ENCODE results near the gene TCAIM.
A peak's percentile ranks its signal among the peaks of the same experiment; 100 is the strongest.
"Not testable (repeated sequence)": the region's sequence is repeated elsewhere in the genome, so short reads cannot be mapped to it uniquely, and the experiment has no call there.

TCAIM gene

DNA sequence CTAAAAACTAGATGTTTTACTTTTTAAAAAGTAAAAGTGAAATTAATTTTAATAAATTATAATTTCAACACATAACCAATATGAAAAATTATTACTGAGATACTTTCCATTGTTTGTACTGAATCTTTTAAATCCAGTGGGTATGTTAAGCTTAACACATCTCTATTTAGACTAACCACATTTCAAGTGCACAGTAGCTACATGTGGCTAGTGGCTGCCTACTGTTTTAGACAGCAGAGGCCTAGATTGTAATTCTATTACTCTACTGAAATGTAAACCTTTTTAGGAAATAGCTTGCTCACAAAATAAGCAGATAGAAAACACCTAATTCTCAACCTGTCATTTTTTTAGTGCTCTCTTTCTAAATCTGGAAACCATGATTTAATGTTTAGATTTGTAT, 4.9 kb downstream of the TCAIM start:
- DNase-seq (ENCODE audit: low spot score): no peak

DNA sequence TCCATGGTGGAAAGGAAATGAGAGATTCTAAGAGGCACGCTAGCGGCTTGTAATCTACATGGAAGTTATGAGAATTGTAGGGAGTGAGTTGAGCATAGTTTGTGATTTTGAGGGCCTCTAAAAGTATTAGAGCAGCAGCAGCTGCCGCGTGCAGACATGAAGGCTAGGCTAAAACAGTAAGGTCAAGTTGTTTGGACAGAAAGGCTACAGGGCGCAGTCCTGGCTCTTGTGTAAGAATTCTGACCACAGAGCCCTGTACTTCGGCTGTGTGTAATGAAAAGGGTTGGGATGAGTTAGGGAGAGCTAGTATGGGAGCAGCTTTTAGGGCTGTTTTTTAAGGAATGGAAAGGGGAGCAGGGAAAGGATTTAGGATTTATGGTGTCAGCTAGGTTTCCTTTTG, 8.0 kb downstream of the TCAIM start:
- not testable (repeated sequence) for DNase-seq (ENCODE audit: low spot score)

DNA sequence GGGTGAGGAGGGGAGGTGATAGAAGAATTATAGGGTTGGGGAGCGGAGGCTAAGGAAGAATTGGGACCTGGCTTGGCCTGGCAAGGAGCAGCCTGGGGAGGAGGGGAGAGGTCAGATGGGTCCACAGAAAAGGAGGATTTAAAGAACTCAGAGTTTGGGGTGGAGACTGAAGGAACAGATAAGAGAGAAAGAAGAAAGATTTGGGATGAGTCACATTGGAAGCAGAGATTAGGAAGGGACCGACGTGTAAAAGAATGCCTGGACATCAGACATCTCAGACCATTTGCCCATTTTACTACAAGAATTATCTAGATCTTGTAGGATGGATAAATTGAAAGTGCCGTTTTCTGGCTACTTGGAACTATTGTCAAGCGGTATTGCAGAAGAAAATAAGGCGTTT, 10.4 kb downstream of the TCAIM start:
- no peak for DNase-seq (ENCODE audit: low spot score)

DNA sequence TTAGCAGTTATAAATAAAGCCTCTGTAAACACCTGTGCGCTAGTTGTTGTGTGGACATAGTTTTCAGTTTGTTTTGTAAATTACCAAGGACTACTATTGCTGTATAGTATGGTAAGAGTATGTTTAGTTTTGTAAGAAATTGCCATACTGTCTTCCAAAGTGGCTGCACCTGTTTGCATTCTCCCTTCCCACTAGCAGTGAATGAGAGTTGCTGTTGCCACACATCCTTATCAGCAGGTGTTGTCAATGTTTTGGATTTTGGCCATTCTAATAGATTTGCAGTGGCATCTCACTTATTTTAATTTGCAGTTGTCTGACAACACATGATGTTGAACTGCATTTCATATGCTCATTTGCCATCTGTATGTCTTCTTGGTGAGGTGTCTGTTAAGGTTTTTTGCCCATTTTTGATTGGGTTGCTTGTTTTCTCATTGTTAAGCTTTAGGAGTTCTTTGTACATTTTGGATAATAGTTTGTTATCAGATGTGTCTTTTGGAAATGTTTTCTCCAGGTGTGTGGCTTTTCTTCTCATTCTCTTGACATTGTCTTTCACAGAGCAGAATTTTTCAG, 14.9 kb downstream of the TCAIM start:
- DNase-seq (ENCODE audit: low spot score): no peak

DNA sequence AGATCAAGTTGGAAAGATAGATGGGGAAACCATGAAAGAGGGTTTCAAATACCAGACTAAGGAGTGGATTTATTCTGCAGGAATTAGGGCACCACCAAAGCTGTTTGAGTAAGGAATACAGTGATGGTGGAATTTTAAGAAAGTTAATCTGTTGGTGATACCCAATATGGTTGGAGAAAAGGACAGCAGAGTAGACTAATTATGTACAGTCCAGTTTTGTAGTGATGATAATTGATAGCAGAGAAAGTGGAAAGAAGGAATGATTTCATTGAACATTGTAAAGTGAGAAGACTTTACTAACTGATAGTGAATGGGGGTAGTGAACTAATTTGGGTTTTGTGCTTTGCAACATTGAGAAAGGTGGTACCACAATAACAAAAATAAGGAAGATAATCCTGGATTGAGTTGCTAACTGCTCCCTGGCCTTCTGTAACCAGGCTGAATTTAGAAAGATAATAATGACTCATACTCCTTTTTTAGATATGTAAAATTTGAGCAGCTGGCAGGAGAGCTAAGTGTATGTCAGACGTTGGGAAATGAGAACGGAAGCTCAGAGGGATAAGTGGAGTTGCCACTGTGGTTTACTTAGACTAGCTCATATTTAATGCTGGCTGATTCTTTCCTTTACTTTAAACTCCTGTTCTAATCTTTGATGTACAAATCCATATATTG, 16.9 kb downstream of the TCAIM start:
- DNase-seq (ENCODE audit: low spot score): no peak

DNA sequence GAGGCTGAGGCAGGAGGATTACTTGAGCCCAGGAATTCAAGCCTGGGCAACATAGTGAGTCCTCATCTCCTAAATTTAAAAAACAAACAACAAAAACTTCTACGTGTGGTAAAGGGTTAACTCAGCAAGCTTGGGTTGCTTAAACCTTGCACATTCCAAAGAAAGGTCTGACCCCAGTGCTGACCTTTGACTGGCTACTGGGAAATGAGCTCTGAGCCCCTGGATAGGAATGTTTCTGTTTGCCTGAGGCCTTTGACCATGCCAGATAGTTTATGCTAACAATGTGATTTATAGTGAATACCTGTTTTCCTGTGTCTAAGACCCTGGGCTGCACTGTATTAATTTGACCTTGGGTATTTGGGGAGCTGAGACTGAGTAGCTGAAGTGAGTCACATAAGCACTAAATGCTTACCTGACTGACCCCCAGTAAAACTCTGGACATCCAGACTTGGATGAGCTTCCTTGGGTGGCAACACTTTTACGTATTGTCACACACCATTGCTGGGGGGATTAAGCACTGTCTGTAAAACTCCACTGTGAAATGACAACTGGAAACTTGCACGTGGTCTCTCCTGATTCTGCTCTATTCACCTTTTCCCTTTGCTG, 20.7 kb downstream of the TCAIM start:
- DNase-seq (ENCODE audit: low spot score): peak; percentile 65

GRCh38 chr3:44363591-44363990, 25.0 kb downstream of the TCAIM start:
- peak; percentile 34 for DNase-seq (ENCODE audit: low spot score)

GRCh38 chr3:44365952-44366351, 27.4 kb downstream of the TCAIM start:
- no peak for DNase-seq (ENCODE audit: low spot score)

GRCh38 chr3:44375450-44375849, 36.9 kb downstream of the TCAIM start:
- no peak for DNase-seq (ENCODE audit: low spot score)

DNA sequence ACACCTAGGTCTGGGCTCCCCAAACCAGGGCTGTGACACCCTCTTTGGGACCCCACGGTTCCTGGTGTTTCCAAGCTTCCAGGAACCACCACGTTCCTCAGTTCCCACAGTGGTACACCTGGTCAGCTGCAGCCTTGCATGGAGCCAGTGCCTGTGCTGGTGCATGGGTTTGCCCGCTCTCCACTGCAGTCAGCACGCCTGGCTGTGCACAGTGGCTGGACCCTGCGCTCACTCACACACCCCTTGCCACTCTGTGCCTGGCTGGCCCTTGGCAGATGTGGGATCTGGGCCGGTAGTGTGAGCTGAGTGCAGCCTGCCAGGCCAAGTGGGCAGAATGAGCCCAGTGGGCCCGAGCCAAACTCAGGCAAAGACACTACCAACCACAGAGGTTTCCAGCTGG, 48.8 kb downstream of the TCAIM start:
- no peak for DNase-seq (ENCODE audit: low spot score)

GRCh38 chr3:44392489-44392888, 53.9 kb downstream of the TCAIM start:
- DNase-seq (ENCODE audit: low spot score): no peak

DNA sequence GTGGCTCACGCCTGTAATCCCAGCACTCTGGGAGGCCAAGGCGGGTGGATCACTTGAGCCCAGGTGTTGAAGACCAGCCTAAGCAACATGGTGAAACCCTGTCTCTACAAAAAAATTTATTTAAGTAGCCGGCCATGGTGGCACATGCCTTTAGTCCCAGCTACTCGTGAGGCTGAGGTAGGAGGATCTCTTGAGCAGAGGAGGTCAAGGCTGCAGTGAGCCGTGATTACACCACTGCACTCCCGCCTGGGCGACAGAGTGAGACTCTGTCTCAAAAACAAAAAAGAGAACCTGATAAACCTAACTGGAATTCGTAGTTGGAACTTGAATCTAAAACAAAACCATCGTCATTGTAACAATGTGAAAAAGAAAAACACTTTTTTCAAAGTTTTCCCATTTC, 57.1 kb downstream of the TCAIM start:
- no peak for DNase-seq (ENCODE audit: low spot score)

DNA sequence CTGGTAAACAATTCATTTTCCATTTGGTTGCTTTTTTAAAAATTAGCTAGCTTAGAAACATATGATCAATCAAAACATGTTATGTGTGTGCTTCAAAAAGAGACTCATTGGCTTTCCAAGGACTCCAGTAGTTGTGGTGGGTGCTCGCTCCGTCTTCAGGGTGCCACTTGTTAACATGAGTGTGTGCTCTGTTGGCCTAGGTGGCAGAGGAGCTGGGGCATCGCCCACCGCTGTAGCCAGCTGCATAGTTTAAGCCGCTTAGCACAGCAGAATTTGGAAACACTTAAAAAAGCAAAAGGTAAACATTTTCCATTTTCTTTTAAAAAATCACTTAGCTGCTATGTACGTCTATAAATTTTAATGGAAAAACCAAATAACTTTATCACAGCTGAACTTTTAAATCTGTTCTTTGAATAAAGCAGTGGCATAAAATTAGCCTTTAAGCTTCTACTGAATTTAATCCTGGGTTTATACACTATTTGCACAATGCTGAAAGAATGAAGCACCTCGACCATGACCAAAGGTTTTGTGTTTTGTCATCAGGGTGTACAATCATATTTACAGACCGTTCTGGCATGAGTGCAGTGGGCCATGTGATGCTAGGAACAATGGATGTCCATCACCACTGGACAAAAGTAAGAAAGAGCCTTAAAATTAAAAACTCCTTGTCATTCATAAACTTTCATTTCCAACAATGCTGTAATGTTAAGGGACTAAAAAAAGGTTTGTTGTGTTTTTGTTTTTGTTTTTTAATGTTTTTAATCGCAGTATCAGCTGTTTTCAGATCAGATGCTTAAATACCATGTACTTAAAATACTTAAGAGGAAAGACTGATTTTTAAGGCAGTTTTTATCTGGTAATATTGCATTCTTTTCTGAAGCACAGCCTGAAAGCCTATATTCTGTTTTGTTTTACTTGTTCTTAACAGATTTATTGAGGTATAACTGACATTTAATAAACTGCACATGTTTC, 57.9 kb downstream of the TCAIM start:
- no peak for DNase-seq (ENCODE audit: low spot score)

GRCh38 chr3:44398271-44398670, 59.7 kb downstream of the TCAIM start:
- not testable (repeated sequence) for DNase-seq (ENCODE audit: low spot score)

- DNase-seq (ENCODE audit: low spot score): no peak
Measured at GRCh38 chr3:44398853-44399252, 60.3 kb downstream of the TCAIM start.

DNA sequence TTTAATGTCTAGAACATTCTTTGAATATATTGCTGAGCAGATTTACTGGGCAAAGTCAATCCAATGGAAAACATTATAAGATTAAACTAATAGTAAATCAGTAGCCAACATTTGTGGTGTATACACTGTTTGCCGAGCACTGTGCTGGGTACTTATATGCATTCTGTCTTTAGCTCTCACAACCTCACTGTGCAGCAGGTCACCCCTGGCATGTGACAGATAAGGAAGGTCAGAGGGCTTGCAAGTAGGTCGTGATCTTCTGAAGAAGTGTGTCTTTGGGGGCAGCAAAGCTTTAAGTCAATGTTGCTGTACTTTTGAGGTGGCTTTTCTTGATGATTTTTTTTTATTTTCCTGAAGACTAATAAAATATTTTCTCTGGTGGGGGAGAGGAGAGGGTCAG, 62.2 kb downstream of the TCAIM start:
- DNase-seq (ENCODE audit: low spot score): peak; percentile 65

GRCh38 chr3:44402548-44402947, 64.0 kb downstream of the TCAIM start:
- DNase-seq (ENCODE audit: low spot score): no peak

DNA sequence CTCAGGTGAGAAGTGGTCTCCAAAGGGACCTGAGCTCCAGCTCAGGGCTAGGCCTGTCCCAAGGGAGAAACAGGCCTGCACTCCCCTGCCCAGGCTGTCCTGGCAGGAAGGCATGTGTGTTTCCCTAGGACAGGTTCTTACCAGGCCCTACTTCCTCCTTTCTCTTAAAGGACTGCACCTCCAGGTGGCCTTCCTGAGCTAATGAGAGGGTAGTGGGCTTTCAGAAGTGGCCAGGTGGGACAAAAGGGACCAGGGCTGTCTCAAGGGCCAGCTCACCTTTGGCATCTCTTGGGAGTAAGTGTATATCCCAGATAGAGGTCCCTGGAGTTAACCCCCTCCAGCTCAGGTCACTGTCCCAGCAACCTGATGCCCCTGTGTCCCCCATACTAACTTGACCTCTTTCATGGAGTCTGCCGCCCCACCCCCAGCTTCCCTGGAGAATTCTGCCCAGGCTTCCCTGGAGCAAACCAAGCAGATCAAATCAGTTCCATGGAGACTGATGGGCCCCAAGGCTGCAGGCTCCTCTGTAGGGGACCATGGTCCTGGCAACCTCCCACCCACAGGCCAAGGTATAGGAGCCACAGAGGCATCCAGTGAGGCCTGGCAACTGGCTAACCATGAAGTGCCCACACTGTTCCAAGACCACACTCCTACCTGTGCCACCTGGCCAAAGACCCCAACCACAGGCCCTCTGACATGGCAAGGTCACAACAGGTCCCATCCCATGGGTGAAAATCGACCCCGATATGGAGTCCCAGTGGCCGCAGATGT, 71.3 kb downstream of the TCAIM start:
- no peak for DNase-seq (ENCODE audit: low spot score)

- no peak for DNase-seq (ENCODE audit: low spot score)
Measured at GRCh38 chr3:44411031-44411645, 72.6 kb downstream of the TCAIM start.

DNA sequence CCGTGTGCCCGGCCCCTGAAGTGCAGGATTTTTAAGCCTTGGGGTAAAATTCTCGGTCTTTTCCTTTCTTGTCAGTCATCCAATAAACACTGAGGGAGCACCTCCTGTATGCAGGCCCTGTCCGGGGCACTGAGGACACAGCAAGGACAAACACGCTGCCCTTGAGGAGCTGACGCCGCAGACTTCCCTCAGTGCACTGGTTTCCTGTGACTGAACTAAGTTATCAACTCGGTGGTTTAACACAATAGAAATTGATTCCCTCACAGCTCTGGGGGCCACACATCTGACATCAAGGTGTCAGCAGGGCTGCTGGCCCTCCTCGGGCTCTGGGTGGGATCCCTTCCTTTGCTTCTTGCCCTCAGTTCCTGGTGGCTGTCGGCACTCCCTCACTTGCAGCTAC, 73.8 kb downstream of the TCAIM start:
- DNase-seq (ENCODE audit: low spot score): no peak

GRCh38 chr3:44414517-44415090, 76.0 kb downstream of the TCAIM start:
- DNase-seq (ENCODE audit: low spot score): no peak
